ENCODE results near the gene LPA.

The LPA gene

DNA sequence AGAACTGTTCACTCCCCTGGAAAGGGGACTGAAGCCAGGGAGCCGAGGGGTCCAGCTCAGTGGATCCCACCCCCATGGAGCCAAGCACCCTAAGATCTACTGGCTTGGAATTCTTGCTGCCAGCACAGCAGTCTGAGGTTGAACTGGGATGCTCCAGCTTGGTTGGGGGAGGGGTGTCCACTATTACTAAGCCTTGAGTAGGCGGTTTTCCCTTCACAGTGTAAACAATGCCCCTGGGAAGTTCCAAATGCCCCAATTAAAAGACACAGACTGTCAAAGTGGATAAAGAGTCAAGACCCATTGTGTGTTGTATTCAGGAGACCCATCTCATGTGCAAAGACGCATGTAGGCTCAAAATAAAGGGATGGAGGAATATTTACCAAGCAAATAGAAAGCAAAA, 150.2 kb downstream of the LPA start:
- no peak for DNase-seq

DNA sequence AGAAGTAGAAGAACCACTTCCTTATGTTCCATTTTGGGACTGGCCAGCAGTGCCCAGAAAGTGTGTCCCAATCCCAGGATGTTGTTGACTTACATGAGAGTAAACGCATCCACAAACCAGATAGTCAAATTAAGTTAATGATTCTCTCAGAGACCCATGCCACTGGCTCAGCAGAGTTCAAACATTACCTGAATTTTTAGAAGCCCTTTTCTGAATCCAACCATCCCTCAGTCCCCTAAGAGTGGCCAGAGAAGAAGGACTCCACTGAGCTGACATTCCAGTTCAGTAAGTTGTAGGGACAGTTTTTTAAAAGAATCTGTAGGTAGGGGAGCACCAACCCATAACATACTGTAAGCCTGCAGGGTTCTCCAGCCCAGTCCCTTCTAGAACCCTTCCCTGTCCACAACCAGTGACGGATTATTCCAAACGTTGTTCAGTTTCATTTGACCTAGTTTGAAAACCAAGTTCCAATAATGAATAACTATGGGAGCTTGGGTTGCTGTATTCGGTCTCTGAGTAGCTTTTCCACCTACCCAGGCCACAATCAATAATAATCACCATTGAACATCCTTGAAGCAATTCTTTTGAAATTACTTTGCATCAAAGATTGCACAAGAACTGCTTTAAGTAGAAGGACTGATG, 153.0 kb downstream of the LPA start:
- no peak for DNase-seq

DNA sequence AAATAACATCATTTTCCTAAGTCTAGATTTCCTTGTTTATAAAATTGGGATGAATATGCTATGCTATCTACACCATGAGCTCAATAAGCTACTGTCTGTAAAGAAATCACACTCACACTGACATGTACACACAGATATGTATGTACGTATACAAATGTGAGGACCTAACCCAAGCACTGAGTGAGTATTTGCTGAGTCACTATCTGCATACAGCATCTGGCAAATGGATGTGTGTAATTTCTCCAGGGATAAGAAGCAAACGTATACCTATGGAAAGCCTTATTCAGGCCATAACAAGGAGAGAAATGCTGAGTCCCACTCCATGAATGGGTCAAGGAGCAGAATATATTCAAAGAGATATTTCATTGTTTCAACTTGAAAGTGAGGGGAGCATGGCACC, 153.9 kb downstream of the LPA start:
- DNase-seq: no peak

DNA sequence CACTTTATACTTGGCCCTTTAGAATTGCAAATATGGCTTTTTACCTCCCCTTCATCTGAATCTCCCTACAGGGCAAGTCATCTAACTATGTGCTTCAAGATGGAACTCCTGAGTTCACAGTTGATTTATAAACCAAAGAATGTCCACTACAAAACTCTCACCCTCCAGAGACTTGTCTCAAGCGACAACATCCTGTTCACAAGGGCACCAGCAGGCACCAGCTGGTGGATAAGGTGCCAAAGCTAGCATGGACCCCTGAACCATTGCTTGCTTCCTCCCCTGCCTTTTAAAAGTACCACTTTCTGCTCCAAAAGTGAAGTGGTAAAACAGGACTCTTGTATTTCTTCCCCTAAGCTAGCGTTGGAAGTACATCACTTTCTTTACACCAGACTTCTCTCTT, 154.5 kb downstream of the LPA start:
- DNase-seq: no peak

DNA sequence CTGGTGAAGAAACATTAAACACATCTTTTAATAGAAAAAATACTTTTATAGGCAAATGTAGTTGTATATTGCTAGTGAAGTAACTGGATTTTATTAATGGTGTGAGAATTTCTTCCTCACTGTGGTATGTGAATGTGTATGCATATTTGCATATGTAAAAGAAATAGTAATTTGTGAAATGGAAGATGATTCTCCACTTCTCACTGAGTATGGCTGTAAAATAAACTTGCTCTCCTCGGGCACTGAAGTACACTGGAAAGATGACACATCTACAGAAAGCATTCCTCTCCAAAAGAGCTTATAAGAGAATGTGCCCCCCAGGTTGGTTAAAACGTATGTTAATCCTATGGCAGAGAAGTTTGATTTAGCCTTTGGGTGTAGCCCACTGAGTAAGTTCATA, 155.5 kb downstream of the LPA start:
- DNase-seq: no peak

DNA sequence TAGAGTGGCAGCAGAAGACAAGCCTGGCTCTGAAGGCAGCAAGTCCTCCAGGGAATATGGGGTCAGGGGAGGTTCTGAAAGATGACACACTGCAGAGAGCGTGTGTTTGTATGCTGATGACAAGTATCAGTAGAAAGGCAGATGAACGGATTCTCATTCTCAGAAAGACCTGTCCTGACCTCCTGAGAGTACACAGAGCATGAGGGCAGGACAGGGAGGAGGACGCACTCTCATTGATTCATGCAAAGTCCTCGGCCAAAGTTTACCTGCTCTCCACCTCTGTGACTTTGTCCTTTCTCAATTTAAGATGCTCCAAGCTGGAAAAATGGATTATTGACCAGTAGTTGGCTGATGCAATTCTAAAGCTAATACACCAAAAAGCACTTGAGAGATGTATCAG, 156.7 kb downstream of the LPA start:
- DNase-seq: no peak

GRCh38 chr6:160505970-160506369, 158.1 kb downstream of the LPA start:
- DNase-seq: no peak

GRCh38 chr6:160500639-160501038, 163.4 kb downstream of the LPA start:
- DNase-seq: no peak

- DNase-seq: no peak
These were observed 169.5 kb downstream of the LPA start for GRCh38 chr6:160494576-160494975.

DNA sequence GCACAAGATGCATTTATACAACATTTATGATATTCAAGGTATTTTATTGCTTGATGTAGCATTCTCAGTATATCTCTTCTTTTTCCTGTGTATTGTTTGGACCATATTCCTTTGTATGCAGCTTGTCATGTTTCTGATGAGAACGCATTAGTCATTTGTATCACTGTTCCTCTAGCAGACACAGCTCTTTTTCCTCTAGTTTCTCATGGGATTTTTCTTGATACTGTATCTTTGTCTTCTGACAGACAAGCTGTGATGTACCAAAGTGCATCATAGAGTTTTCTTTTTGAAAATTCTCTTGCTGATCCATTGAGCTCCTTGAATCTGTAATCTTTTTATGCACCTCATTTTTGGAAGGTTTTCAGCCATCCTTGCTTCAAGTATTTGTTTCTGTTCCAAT, 175.0 kb downstream of the LPA start:
- no peak for DNase-seq

DNA sequence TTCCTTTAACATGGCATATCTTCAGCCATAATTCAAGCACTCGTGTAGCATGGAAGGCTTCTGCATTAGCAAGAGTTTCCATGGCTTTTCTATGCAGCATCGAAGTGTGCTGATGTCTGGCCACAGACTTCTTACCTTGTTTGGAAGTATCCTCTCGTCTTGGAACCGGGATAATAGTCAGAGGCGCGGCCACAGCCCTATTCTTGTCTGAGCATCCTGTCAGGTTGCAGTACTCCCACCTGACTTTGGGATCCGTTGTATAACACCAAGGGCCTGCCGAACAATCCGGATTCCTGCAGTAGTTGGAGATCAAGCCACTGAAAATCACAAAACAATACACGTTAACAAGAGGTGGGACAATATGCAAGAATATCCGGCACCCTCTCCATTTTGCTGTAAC, 177.0 kb downstream of the LPA start:
- no peak for DNase-seq
